GM19324 (cell line): ENCODE measurements around the gene EPYC.

Experiments
- ATAC-seq: cut with Tn5 transposase; IDR thresholded peaks from one replicate; pipeline ENCODE4 v1.9.1; 2021; ENCODE audit warnings: mild to moderate bottlenecking, moderate library complexity; ENCODE audit not compliant: unreplicated experiment, low FRiP score

EPYC gene

GRCh38 chr12:90959538-90960139 lies 45.1 kb downstream of the EPYC start:
- ATAC-seq: peak; percentile 78

- ATAC-seq: no peak
These were observed 45.7 kb downstream of the EPYC start for GRCh38 chr12:90959032-90959431.

GRCh38 chr12:90958347-90958746 lies 46.4 kb downstream of the EPYC start:
- ATAC-seq: no peak

GRCh38 chr12:90954921-90955320 lies 49.9 kb downstream of the EPYC start, which contains the start of gene CCER1:
Gene CCER1, minus strand, starts transcription at chr12:90955176. Its CDS starts 434 bp downstream, at chr12:90954742.
- no peak for ATAC-seq

GRCh38 chr12:90954428-90954827 lies 50.3 kb downstream of the EPYC start:
- ATAC-seq: no peak

GRCh38 chr12:90953956-90954421 lies 50.8 kb downstream of the EPYC start:
- no peak for ATAC-seq

- no peak for ATAC-seq
These were observed 53.2 kb downstream of the EPYC start for GRCh38 chr12:90951432-90952105.

- ATAC-seq: no peak
These were observed 56.9 kb downstream of the EPYC start for GRCh38 chr12:90947869-90948268.

- ATAC-seq: peak; percentile 69
These were observed 59.6 kb downstream of the EPYC start for GRCh38 chr12:90945070-90945649.

- ATAC-seq: no peak
These were observed 61.5 kb downstream of the EPYC start for GRCh38 chr12:90943255-90943654.

GRCh38 chr12:90940872-90941499 lies 63.8 kb downstream of the EPYC start:
- no peak for ATAC-seq

GRCh38 chr12:90939382-90939781 lies 65.4 kb downstream of the EPYC start:
- no peak for ATAC-seq

GRCh38 chr12:90938451-90938850 lies 66.3 kb downstream of the EPYC start:
- no peak for ATAC-seq

- ATAC-seq: no peak
These were observed 67.1 kb downstream of the EPYC start for GRCh38 chr12:90937651-90938050.

GRCh38 chr12:90936230-90937005 lies 68.4 kb downstream of the EPYC start:
- ATAC-seq: no peak

- no peak for ATAC-seq
These were observed 79.2 kb downstream of the EPYC start for GRCh38 chr12:90925562-90925961.

GRCh38 chr12:90924406-90924805 lies 80.4 kb downstream of the EPYC start:
- ATAC-seq: no peak

GRCh38 chr12:90922145-90922627 lies 82.6 kb downstream of the EPYC start:
- no peak for ATAC-seq

GRCh38 chr12:90921536-90921935 lies 83.2 kb downstream of the EPYC start:
- ATAC-seq: no peak

GRCh38 chr12:90920222-90920621 lies 84.5 kb downstream of the EPYC start:
- no peak for ATAC-seq
